Muscle layer of colon (tissue), 2 donors: ENCODE results near the gene DYNC1I1.

ENCODE experiments used
- H3K27ac ChIP-seq: one replicate; pipeline ENCODE4 v1.7.0; 2013; ENCODE audit warnings: low read depth, mild to moderate bottlenecking, low read length, moderate library complexity
- H3K27me3 ChIP-seq, 2 donors: one replicate each; pipeline ENCODE4 v1.7.0; 2013; ENCODE audit warnings: low read length in 2 of 2, mild to moderate bottlenecking in 2 of 2; ENCODE audit not compliant: insufficient read depth in 2 of 2, control insufficient read depth in 1 of 2
- H3K36me3 ChIP-seq: one replicate; pipeline ENCODE4 v1.7.0; 2013; ENCODE audit warnings: mild to moderate bottlenecking, low read length; ENCODE audit not compliant: insufficient read depth
- H3K4me1 ChIP-seq: one replicate; pipeline ENCODE4 v1.7.0; 2013; ENCODE audit warnings: mild to moderate bottlenecking, low read length; ENCODE audit not compliant: insufficient read depth
- H3K4me3 ChIP-seq, 2 donors: one replicate each; pipeline ENCODE4 v1.7.0; 2013; ENCODE audit warnings: low read length in 2 of 2, low read depth in 1 of 2, mild to moderate bottlenecking in 1 of 2, moderate library complexity in 1 of 2
- H3K9ac ChIP-seq: one replicate; pipeline ENCODE4 v1.7.0; 2013; ENCODE audit warnings: low read length
- H3K9me3 ChIP-seq: one replicate; pipeline ENCODE4 v1.7.0; 2013; ENCODE audit warnings: mild to moderate bottlenecking, low read length
- donor health status: abdominal sarcoma.
- donor health status: Adenocarcinoma of cecum.

The DYNC1I1 gene

GRCh38 chr7:95916573-95917297 lies 144.4 kb downstream of the DYNC1I1 start:
- H3K4me1 ChIP-seq: no peaks in the 10 kb centered on the region
- no peaks in the 10 kb centered on the region for H3K27me3 ChIP-seq
- H3K9me3 ChIP-seq: no peaks in the 10 kb centered on the region
- H3K27ac ChIP-seq: no peak overlapping the region
- no peaks in the 10 kb centered on the region for H3K36me3 ChIP-seq
- H3K4me3 ChIP-seq: peak overlapping the region in 1 of 2 donors; percentile 35
- no peak overlapping the region for H3K9ac ChIP-seq

- Histone ChIP-seq H3K27ac (no peak overlapping the region), H3K36me3 (no peaks in the 10 kb centered on the region), H3K4me1 (no peaks in the 10 kb centered on the region), H3K27me3 (no peaks in the 10 kb centered on the region), H3K9me3 (no peaks in the 10 kb centered on the region), H3K4me3 (no peak overlapping the region), H3K9ac (no peak overlapping the region)
These were observed 145.3 kb downstream of the DYNC1I1 start for GRCh38 chr7:95917634-95918033.

- Histone ChIP-seq H3K27me3 (no peaks in the 10 kb centered on the region), H3K27ac (no peak overlapping the region), H3K9ac (no peak overlapping the region), H3K4me1 (no peaks in the 10 kb centered on the region), H3K36me3 (no peaks in the 10 kb centered on the region), H3K9me3 (no peaks in the 10 kb centered on the region), H3K4me3 (no peak overlapping the region)
These were observed 147.2 kb downstream of the DYNC1I1 start for GRCh38 chr7:95919556-95919955.

- no peaks in the 10 kb centered on the region for H3K36me3 ChIP-seq
These were observed 149.2 kb downstream of the DYNC1I1 start for GRCh38 chr7:95921543-95921942.

GRCh38 chr7:95922191-95922590 lies 149.8 kb downstream of the DYNC1I1 start:
- Histone ChIP-seq H3K27me3 (no peaks in the 10 kb centered on the region), H3K4me1 (no peaks in the 10 kb centered on the region), H3K36me3 (no peaks in the 10 kb centered on the region), H3K4me3 (no peak overlapping the region), H3K9ac (no peak overlapping the region), H3K9me3 (no peaks in the 10 kb centered on the region), H3K27ac (no peak overlapping the region)

More at GRCh38 chr7:95921543-95921942, 149.2 kb downstream of the DYNC1I1 start:
- Histone ChIP-seq H3K4me1 (no peaks in the 10 kb centered on the region), H3K27ac (no peak overlapping the region), H3K9me3 (no peaks in the 10 kb centered on the region), H3K9ac (no peak overlapping the region), H3K4me3 (no peak overlapping the region), H3K27me3 (no peaks in the 10 kb centered on the region)

GRCh38 chr7:95925236-95925635 lies 152.9 kb downstream of the DYNC1I1 start:
- H3K36me3 ChIP-seq: no peaks in the 10 kb centered on the region
- H3K27ac ChIP-seq: no peak overlapping the region
- H3K27me3 ChIP-seq: no peaks in the 10 kb centered on the region
- H3K9me3 ChIP-seq: no peaks in the 10 kb centered on the region
- H3K4me3 ChIP-seq: no peak overlapping the region
- no peaks in the 10 kb centered on the region for H3K4me1 ChIP-seq
- no peak overlapping the region for H3K9ac ChIP-seq

- H3K4me3 ChIP-seq: no peak overlapping the region
- H3K9ac ChIP-seq: no peak overlapping the region
- no peaks in the 10 kb centered on the region for H3K27me3 ChIP-seq
- no peaks in the 10 kb centered on the region for H3K36me3 ChIP-seq
- H3K9me3 ChIP-seq: no peaks in the 10 kb centered on the region
- H3K4me1 ChIP-seq: no peaks in the 10 kb centered on the region
- no peak overlapping the region for H3K27ac ChIP-seq
These were observed 153.6 kb downstream of the DYNC1I1 start for GRCh38 chr7:95925971-95926370.

GRCh38 chr7:95927756-95928155 lies 155.4 kb downstream of the DYNC1I1 start:
- no peak overlapping the region for H3K27ac ChIP-seq

GRCh38 chr7:95929710-95930280 lies 157.4 kb downstream of the DYNC1I1 start:
- Histone ChIP-seq H3K36me3 (no peaks in the 10 kb centered on the region), H3K4me1 (no peaks in the 10 kb centered on the region), H3K9ac (no peak overlapping the region), H3K4me3 (no peak overlapping the region), H3K9me3 (no peaks in the 10 kb centered on the region), H3K27me3 (no peaks in the 10 kb centered on the region), H3K27ac (no peak overlapping the region)

More at GRCh38 chr7:95927756-95928155, 155.4 kb downstream of the DYNC1I1 start:
- Histone ChIP-seq H3K27me3 (no peaks in the 10 kb centered on the region), H3K9ac (no peak overlapping the region), H3K4me3 (no peak overlapping the region), H3K4me1 (no peaks in the 10 kb centered on the region), H3K9me3 (no peaks in the 10 kb centered on the region), H3K36me3 (no peaks in the 10 kb centered on the region)

GRCh38 chr7:95931460-95932232 lies 159.3 kb downstream of the DYNC1I1 start:
- Histone ChIP-seq H3K4me1 (no peaks in the 10 kb centered on the region), H3K27me3 (no peaks in the 10 kb centered on the region), H3K9me3 (no peaks in the 10 kb centered on the region), H3K4me3 (no peak overlapping the region), H3K9ac (no peak overlapping the region), H3K36me3 (no peaks in the 10 kb centered on the region), H3K27ac (no peak overlapping the region)

- Histone ChIP-seq H3K4me3 (no peak overlapping the region), H3K4me1 (no peaks in the 10 kb centered on the region), H3K27ac (no peak overlapping the region), H3K27me3 (no peaks in the 10 kb centered on the region), H3K9ac (no peak overlapping the region), H3K9me3 (no peaks in the 10 kb centered on the region), H3K36me3 (no peaks in the 10 kb centered on the region)
These were observed 161.3 kb downstream of the DYNC1I1 start for GRCh38 chr7:95933618-95934017.
